ENCODE data around the gene USP34. TPM values are rescaled to one million over a fixed set of nuclear protein-coding genes. Genes with fewer than 3 reads are reported as not detected.

The USP34 gene
- total and polyA plus RNA-seq, 2 of the 8 experiments (the other 6 are each of a cell fraction or from before 2014, with no cell fraction given): 56.7 to 91.7 TPM

DNA sequence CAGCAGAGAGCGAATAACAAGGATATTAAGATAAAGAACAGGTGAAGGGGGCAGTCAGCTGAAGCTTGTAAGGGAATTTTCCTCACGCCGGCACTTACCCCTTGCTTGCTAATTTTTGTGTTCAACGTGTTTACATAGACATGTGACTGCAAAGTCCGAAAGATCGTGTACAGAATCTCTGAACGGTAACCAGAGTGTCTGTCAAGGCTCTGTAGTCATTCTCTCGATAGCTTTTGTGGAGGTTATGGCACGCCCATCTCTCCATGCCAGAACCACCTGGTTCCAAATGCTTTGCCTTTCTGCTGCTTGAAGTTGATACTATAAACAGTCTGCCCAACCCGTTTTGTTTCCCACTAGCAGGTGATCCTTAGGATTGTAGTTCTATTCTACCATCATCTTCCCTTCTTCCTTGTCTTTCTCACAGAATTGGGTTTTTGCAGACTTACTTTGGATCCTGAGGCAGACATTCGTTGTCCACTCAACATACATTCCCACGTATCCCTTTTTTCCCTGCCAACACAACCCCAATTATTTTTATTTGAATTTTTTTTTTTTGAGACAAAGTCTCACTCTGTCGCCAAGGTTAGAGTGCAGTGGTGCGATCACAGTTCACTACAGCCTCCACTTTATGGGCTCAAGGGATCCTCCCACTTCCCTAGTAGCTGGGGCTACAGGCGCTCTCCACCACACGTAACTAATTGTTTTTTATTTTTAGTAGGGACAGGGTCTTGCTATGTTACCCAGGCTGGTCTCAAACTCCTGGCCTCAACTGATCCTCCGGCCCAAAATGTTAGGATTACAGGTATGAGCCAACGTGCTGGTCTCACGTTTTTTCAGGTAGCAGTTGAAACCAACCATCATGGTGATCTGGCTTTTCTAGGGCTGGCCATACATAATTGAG is 1.3 kb upstream of the USP34 start:
- peak overlapping the region; percentile 73 to 94 (median 82) for H3K4me3 ChIP-seq (ENCODE audit: extremely low read depth in 1 of 4, insufficient read depth in 2 of 4, low read depth in 3 of 4, low read length in 4 of 4)
- H3K14ac ChIP-seq (ENCODE audit: insufficient read length): no peak overlapping the region
- no peaks in the 10 kb centered on the region for H4K20me1 ChIP-seq (replicated peaks in 1 of 2; ENCODE audit: control insufficient read depth in 1 of 2, insufficient read depth in 2 of 2, low read length in 2 of 2)
- peak overlapping the region; percentile 82 to 94 (median 89) for H3K9ac ChIP-seq (replicated peaks in 1 of 4; ENCODE audit: extremely low read depth in 1 of 4, low read depth in 3 of 4, low read length in 3 of 4)
- peaks cover 7 to 39% of the 10 kb centered on the region in 2 experiments for H3K79me2 ChIP-seq (ENCODE audit: control insufficient read depth in 1 of 2, insufficient read depth in 2 of 2, low read length in 2 of 2)
- no peak overlapping the region for H4K91ac ChIP-seq (replicated peaks; ENCODE audit: insufficient read length, low read length)
- DNase-seq (ENCODE audit: low read depth in 1 of 2, low spot score in 2 of 2) (no peak), FAIRE-seq (no peak)
- peaks cover 7% of the 10 kb centered on the region for H3K23me2 ChIP-seq (ENCODE audit: low read depth, low read length)
- H3K36me3 ChIP-seq (ENCODE audit: control insufficient read depth in 2 of 4, insufficient read depth in 4 of 4, low read length in 3 of 4): peaks cover 0 to 13% (median 0%) of the 10 kb centered on the region in 4 experiments; a peak in 1 of 8 replicates
- H2BK120ac ChIP-seq (replicated peaks; ENCODE audit: low read depth, low read length): no peak overlapping the region
- no peak overlapping the region for H2BK15ac ChIP-seq (ENCODE audit: low read length)
- 45% methylated on average over 19 of the region's 19 CpGs; no CpG with 5 or more reads in 1 of the 2 experiments for WGBS, 2 experiments (ENCODE audit: extremely low coverage in 1 of 2, insufficient coverage in 1 of 2, insufficient read length in 1 of 2, insufficient replicate concordance in 2 of 2, low coverage in 1 of 2, low lambda C conversion rate in 2 of 2, missing lambda C conversion rate in 1 of 2)
- ChIA-PET POLR2A (ENCODE audit: partially characterized antibody) (interaction anchor here (0.6 to 2.7 kb wide), 8 partner anchors 10 to 174 kb away, joined by 3 to 12 read pairs (median 5); no protein-coding TSS in a partner anchor), CTCF (ENCODE audit: partially characterized antibody) (interaction anchor here (0.6 to 1.0 kb wide), 2 partner anchors 12 to 46 kb away, joined by 3 to 5 read pairs; no protein-coding TSS in a partner anchor)
- no peak overlapping the region for H3K23ac ChIP-seq (ENCODE audit: insufficient read length)
- H2BK20ac ChIP-seq (ENCODE audit: low read length): no peak overlapping the region
- peak overlapping the region; percentile 95; the same call in 1 of the 2 replicates for H3K18ac ChIP-seq (ENCODE audit: extremely low read depth, low read length)
- H4K5ac ChIP-seq (ENCODE audit: insufficient read length, low read depth, low read length): no peak overlapping the region
- no peak overlapping the region for H3K4ac ChIP-seq (replicated peaks; ENCODE audit: insufficient read length, low read depth, low read length)
- H3K9me3 ChIP-seq (ENCODE audit: insufficient read depth in 2 of 2, low read depth in 1 of 2, low read length in 1 of 2): no peaks in the 10 kb centered on the region
- no peak overlapping the region for H4K8ac ChIP-seq (ENCODE audit: extremely low read depth, insufficient read depth, low read length)
- H2BK12ac ChIP-seq (ENCODE audit: low read depth, low read length): peak overlapping the region; percentile 60; the same call in 1 of the 2 replicates
- H3K27me3 ChIP-seq (replicated peaks in 1 of 4; ENCODE audit: control insufficient read depth in 3 of 4, extremely low read depth in 1 of 4, insufficient read depth in 3 of 4, low read length in 3 of 4): no peaks in the 10 kb centered on the region
- peak overlapping the region; percentile 96; the same call in 1 of the 2 replicates for H3K27ac ChIP-seq (ENCODE audit: low read depth, low read length)
- peak overlapping the region; percentile 90 for H2BK5ac ChIP-seq (ENCODE audit: low read depth, low read length)
- peak overlapping the region; percentile 96 for H3K56ac ChIP-seq (replicated peaks; ENCODE audit: insufficient read length, low read depth, low read length)
- peaks cover 3% of the 10 kb centered on the region; the same call in 1 of the 2 replicates for H3K79me1 ChIP-seq (ENCODE audit: low read depth, low read length)
- TF ChIP-seq KDM5A (IDR thresholded peaks at IDR 0.05; ENCODE audit: low read length): 0 out of 2 replicates have a peak, but pooled peaks have one; percentile 2
- no peak for TF ChIP-seq ASH2L (IDR thresholded peaks at IDR 0.05; ENCODE audit: low read length)
- TF ChIP-seq, protein P1, sequence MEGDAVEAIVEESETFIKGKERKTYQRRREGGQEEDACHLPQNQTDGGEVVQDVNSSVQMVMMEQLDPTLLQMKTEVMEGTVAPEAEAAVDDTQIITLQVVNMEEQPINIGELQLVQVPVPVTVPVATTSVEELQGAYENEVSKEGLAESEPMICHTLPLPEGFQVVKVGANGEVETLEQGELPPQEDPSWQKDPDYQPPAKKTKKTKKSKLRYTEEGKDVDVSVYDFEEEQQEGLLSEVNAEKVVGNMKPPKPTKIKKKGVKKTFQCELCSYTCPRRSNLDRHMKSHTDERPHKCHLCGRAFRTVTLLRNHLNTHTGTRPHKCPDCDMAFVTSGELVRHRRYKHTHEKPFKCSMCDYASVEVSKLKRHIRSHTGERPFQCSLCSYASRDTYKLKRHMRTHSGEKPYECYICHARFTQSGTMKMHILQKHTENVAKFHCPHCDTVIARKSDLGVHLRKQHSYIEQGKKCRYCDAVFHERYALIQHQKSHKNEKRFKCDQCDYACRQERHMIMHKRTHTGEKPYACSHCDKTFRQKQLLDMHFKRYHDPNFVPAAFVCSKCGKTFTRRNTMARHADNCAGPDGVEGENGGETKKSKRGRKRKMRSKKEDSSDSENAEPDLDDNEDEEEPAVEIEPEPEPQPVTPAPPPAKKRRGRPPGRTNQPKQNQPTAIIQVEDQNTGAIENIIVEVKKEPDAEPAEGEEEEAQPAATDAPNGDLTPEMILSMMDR (IDR thresholded peaks at IDR 0.05; ENCODE audit: control extremely low read depth in 1 of 3, insufficient read depth in 1 of 3, low read depth in 1 of 3, low read length in 3 of 3): no peak
- 0 out of 4 replicates have a peak, but pooled peaks of 1 of the 2 experiments have one; percentile 5 for TF ChIP-seq SIN3A (conservative IDR thresholded peaks at IDR 0.05 in 1 of 2, IDR thresholded peaks at IDR 0.05 in 1 of 2; ENCODE audit: low read depth in 1 of 2, low read length in 2 of 2)
- H2AK5ac ChIP-seq (ENCODE audit: low read depth, low read length): no peak overlapping the region
- peak overlapping the region; percentile 75 to 98 for H3K4me2 ChIP-seq (ENCODE audit: insufficient read depth in 1 of 2, low read depth in 2 of 2, low read length in 2 of 2)
- peaks cover 0 to 3% (median 0%) of the 10 kb centered on the region in 4 experiments; a peak in 5 of 7 replicates for H3K4me1 ChIP-seq (replicated peaks in 1 of 4; ENCODE audit: control insufficient read depth in 3 of 4, insufficient read depth in 4 of 4, low read length in 3 of 4)
- H2AFZ ChIP-seq (ENCODE audit: low read length): no peak overlapping the region

Data from H1 (cell line).